HuH-7 (cell line): ENCODE data around the gene CCM2L.
A peak's percentile ranks its signal among the peaks of the same experiment; 100 is the strongest.

Experiments used
- DNase-seq: peaks from one replicate; pipeline ENCODE4 v3.0.0; 2011; ENCODE audit warnings: low spot score

The CCM2L gene

GRCh38 chr20:32010101-32010500, at the start of gene CCM2L:
Gene CCM2L (plus strand): TSS chr20:32010438. CDS start chr20:32010455, 17 bp downstream.
- no peak for DNase-seq

GRCh38 chr20:31962761-31963160, 47.5 kb upstream of the CCM2L start:
- DNase-seq: no peak

- DNase-seq: no peak
Observed at GRCh38 chr20:31963889-31964288, 46.3 kb upstream of the CCM2L start.

- DNase-seq: no peak
Observed at GRCh38 chr20:31966991-31967655, 43.1 kb upstream of the CCM2L start.

- DNase-seq: no peak
Observed at GRCh38 chr20:31967830-31968249, 42.4 kb upstream of the CCM2L start, which contains the start of gene XKR7. Gene XKR7 (plus strand): TSS chr20:31968151. CDS start chr20:31968176, 25 bp downstream.

- DNase-seq: peak; percentile 96
Observed at GRCh38 chr20:31968291-31969126, 41.7 kb upstream of the CCM2L start.

GRCh38 chr20:31969991-31970390, 40.2 kb upstream of the CCM2L start:
- DNase-seq: no peak

GRCh38 chr20:31972471-31973021, 37.7 kb upstream of the CCM2L start:
- DNase-seq: no peak

- DNase-seq: no peak
Observed at GRCh38 chr20:31974296-31974695, 35.9 kb upstream of the CCM2L start.

- DNase-seq: no peak
Observed at GRCh38 chr20:31974951-31975487, 35.2 kb upstream of the CCM2L start.

GRCh38 chr20:31975874-31976273, 34.4 kb upstream of the CCM2L start:
- no peak for DNase-seq

- no peak for DNase-seq
Observed at GRCh38 chr20:31977080-31977479, 33.2 kb upstream of the CCM2L start.

GRCh38 chr20:31979713-31980426, 30.4 kb upstream of the CCM2L start:
- DNase-seq: no peak

- DNase-seq: no peak
Observed at GRCh38 chr20:31981784-31982183, 28.5 kb upstream of the CCM2L start.

GRCh38 chr20:31984981-31985471, 25.2 kb upstream of the CCM2L start:
- DNase-seq: no peak

GRCh38 chr20:31987744-31988143, 22.5 kb upstream of the CCM2L start:
- DNase-seq: no peak

- no peak for DNase-seq
Observed at GRCh38 chr20:31988430-31989015, 21.7 kb upstream of the CCM2L start.

- no peak for DNase-seq
Observed at GRCh38 chr20:31989030-31989645, 21.1 kb upstream of the CCM2L start.

GRCh38 chr20:31990641-31991338, 19.4 kb upstream of the CCM2L start:
- DNase-seq: no peak

GRCh38 chr20:31991339-31991705, 18.9 kb upstream of the CCM2L start:
- DNase-seq: no peak
